OCI-LY1 (cell line): ENCODE measurements around the gene EPHA8.

Experiments used
- H2AFZ ChIP-seq: fragments of 200-600 bp; sonication (generic), shearing (Covaris generic); 2 replicates; pipeline ENCODE4 v1.6.0; 2014; ENCODE audit warnings: antibody characterized with exemption, mild to moderate bottlenecking, low read length
- H3F3A ChIP-seq: fragments of 200-600 bp; sonication (generic), shearing (Covaris generic); 2 replicates; pipeline ENCODE4 v1.6.0; 2014; ENCODE audit warnings: mild to moderate bottlenecking, antibody characterized with exemption, low read length, moderate library complexity; ENCODE audit not compliant: insufficient read depth
- H3K27ac ChIP-seq: fragments of 200-600 bp; sonication (generic); 2 replicates; pipeline ENCODE4 v1.5.1; 2014; ENCODE audit warnings: low read length, mixed run types, mild to moderate bottlenecking, low read depth; ENCODE audit not compliant: poor library complexity, severe bottlenecking
- H3K27me3 ChIP-seq: fragments of 200-600 bp; sonication (generic); 2 replicates; pipeline ENCODE4 v1.6.0; 2014; ENCODE audit warnings: antibody characterized with exemption, mild to moderate bottlenecking, low read length, moderate library complexity; ENCODE audit not compliant: insufficient read depth
- H3K36me3 ChIP-seq: fragments of 200-600 bp; sonication (generic); 2 replicates; pipeline ENCODE4 v1.6.1; 2014; ENCODE audit warnings: mild to moderate bottlenecking, antibody characterized with exemption, low read length, moderate library complexity, mixed read lengths; ENCODE audit not compliant: insufficient read depth
- H3K4me1 ChIP-seq: fragments of 200-600 bp; sonication (generic); 2 replicates; pipeline ENCODE4 v1.5.1; 2014; ENCODE audit warnings: mild to moderate bottlenecking, low read length, moderate library complexity; ENCODE audit not compliant: insufficient read depth, severe bottlenecking
- H3K4me2 ChIP-seq: fragments of 200-600 bp; sonication (generic), shearing (Covaris generic); 2 replicates; pipeline ENCODE4 v1.6.1; 2014; ENCODE audit warnings: low read length
- H3K4me3 ChIP-seq: fragments of 200-600 bp; sonication (generic); 2 replicates; pipeline ENCODE4 v1.5.1; 2014; ENCODE audit warnings: low read length, low read depth, mild to moderate bottlenecking, mixed read lengths; ENCODE audit not compliant: poor library complexity, severe bottlenecking
- H3K79me2 ChIP-seq: fragments of 200-600 bp; shearing (Covaris generic); 2 replicates; pipeline ENCODE4 v1.6.1; 2016; ENCODE audit warnings: mixed run types, low read length, mixed read lengths; ENCODE audit not compliant: insufficient read depth
- H3K9ac ChIP-seq: fragments of 200-600 bp; sonication (generic), shearing (Covaris generic); 2 replicates; pipeline ENCODE4 v1.6.1; 2014; ENCODE audit warnings: mild to moderate bottlenecking, low read length, mixed read lengths
- H3K9me2 ChIP-seq: fragments of 200-600 bp; sonication (generic), shearing (Covaris generic); 2 replicates; pipeline ENCODE4 v1.6.1; 2014; ENCODE audit warnings: low read depth, mild to moderate bottlenecking, low read length, mixed read lengths
- H3K9me3 ChIP-seq: fragments of 200-600 bp; shearing (Covaris generic); 2 replicates; pipeline ENCODE4 v1.6.1; 2014; ENCODE audit warnings: low read length, mixed read lengths
- H4K20me1 ChIP-seq: fragments of 200-600 bp; sonication (generic), shearing (Covaris generic); 2 replicates; pipeline ENCODE4 v1.6.0; 2016; ENCODE audit warnings: mild to moderate bottlenecking, low read length; ENCODE audit not compliant: insufficient read depth
- EZH2 ChIP-seq: fragments of 200-600 bp; sonication (generic), shearing (Covaris generic); IDR thresholded peaks from 2 replicates; pipeline ENCODE4 v1.8.0; 2017; ENCODE audit warnings: borderline replicate concordance, mixed run types, mild to moderate bottlenecking, antibody characterized with exemption, low read length, moderate library complexity, mixed read lengths
- TF ChIP-seq, protein P1 (sequence below): fragments of 200-600 bp; sonication (generic), shearing (Covaris generic); IDR thresholded peaks from 2 replicates; pipeline ENCODE4 v1.5.1; 2017; ENCODE audit warnings: mild to moderate bottlenecking, antibody characterized with exemption, low read length, moderate library complexity, mixed read lengths

Gene EPHA8

DNA sequence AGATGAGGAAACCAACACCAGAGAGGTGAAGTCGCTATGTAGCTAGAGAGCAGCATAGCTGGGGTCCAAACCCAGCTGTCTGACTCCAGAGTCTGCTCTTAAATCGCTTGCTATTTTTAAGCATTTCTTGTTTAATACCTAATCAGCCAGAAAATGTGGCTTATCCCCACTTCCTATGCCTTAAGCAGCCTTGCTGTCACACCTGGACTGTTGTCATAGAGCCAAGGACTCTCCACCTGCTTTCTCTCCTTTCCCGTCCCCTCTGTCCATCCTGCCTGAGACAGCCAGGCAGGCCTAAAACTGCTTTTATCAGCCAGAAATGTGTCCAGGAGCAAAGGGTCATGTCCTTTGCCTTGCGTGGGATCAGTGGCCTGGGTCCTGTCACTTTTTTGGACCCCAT is 28.3 kb upstream of the EPHA8 start:
- Histone ChIP-seq H4K20me1 (no peaks in the 10 kb centered on the region), H3K27ac (no peak overlapping the region), H3K9me3 (no peaks in the 10 kb centered on the region), H3K4me3 (no peak overlapping the region), H2AFZ (no peak overlapping the region), H3K36me3 (no peaks in the 10 kb centered on the region), H3K4me2 (no peak overlapping the region), H3K4me1 (no peaks in the 10 kb centered on the region), H3K27me3 (no peaks in the 10 kb centered on the region), H3K9me2 (no peaks in the 10 kb centered on the region), H3K79me2 (no peaks in the 10 kb centered on the region), H3F3A (no peaks in the 10 kb centered on the region), H3K9ac (no peak overlapping the region)
- TF ChIP-seq EZH2: no peak
- TF ChIP-seq, protein P1, sequence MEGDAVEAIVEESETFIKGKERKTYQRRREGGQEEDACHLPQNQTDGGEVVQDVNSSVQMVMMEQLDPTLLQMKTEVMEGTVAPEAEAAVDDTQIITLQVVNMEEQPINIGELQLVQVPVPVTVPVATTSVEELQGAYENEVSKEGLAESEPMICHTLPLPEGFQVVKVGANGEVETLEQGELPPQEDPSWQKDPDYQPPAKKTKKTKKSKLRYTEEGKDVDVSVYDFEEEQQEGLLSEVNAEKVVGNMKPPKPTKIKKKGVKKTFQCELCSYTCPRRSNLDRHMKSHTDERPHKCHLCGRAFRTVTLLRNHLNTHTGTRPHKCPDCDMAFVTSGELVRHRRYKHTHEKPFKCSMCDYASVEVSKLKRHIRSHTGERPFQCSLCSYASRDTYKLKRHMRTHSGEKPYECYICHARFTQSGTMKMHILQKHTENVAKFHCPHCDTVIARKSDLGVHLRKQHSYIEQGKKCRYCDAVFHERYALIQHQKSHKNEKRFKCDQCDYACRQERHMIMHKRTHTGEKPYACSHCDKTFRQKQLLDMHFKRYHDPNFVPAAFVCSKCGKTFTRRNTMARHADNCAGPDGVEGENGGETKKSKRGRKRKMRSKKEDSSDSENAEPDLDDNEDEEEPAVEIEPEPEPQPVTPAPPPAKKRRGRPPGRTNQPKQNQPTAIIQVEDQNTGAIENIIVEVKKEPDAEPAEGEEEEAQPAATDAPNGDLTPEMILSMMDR: no peak

DNA sequence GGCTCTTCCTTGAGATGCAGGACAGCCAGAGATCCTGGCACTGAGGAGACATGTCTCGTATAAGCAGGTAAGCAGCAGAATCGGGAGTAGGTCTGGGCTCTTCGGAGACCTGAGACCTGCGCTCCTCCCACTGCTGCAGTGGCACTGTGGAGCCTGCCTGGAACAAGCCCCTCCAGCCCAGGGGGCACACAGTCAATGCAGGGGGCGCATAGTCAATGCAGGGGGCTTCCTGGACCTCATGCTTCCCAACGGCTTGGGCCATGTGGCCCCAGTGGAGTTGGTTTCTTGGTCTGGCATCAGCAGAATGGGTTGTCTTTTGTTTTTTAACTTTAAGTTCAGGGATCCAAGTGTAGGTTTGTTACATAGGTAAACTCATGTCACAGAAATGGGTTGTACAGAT is 27.9 kb upstream of the EPHA8 start:
- H3K9ac ChIP-seq: no peak overlapping the region

DNA sequence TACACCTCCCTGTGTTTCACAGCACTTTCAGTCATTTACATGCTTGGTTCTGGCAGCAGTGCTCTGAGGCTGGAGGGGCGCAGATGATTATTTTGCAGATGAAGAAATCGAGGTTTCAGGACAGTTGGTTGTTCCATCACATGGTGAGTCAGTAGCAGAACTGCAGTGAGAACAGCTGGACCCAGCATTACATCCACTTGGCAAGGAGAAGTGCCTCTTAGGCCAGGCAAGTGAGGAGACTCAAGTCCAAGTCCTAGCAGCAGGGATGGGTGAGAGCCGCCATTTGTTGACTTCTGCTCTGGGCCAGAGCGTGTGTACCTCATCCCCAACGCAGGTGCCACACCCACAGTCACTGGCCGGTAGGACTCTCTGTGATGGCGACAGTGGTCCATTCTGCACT is 26.8 kb upstream of the EPHA8 start:
- Histone ChIP-seq H3K27ac (no peak overlapping the region), H2AFZ (no peak overlapping the region), H3K27me3 (no peaks in the 10 kb centered on the region), H3K4me1 (no peaks in the 10 kb centered on the region), H3K79me2 (no peaks in the 10 kb centered on the region), H3F3A (no peaks in the 10 kb centered on the region), H3K9me2 (no peaks in the 10 kb centered on the region), H4K20me1 (no peaks in the 10 kb centered on the region), H3K36me3 (no peaks in the 10 kb centered on the region), H3K9ac (no peak overlapping the region), H3K4me2 (no peak overlapping the region), H3K9me3 (no peaks in the 10 kb centered on the region), H3K4me3 (no peak overlapping the region)
- TF ChIP-seq, protein P1: no peak
- TF ChIP-seq EZH2: no peak

More for the DNA sequence above, 27.9 kb upstream of the EPHA8 start:
- Histone ChIP-seq H3K79me2 (no peaks in the 10 kb centered on the region), H2AFZ (no peak overlapping the region), H3K4me1 (no peaks in the 10 kb centered on the region), H3K4me3 (no peak overlapping the region), H3K4me2 (no peak overlapping the region), H3K9me3 (no peaks in the 10 kb centered on the region), H3K9me2 (no peaks in the 10 kb centered on the region), H4K20me1 (no peaks in the 10 kb centered on the region), H3F3A (no peaks in the 10 kb centered on the region), H3K27ac (no peak overlapping the region), H3K36me3 (no peaks in the 10 kb centered on the region), H3K27me3 (no peaks in the 10 kb centered on the region)
- TF ChIP-seq, protein P1: no peak
- TF ChIP-seq EZH2: no peak
